ENCODE results near the gene SCOC. TPM values are rescaled to one million over a fixed set of nuclear protein-coding genes. Genes with fewer than 3 reads are reported as not detected.

SCOC gene
- total RNA-seq, 1 donor from 2014 or later = 39.3 TPM

DNA sequence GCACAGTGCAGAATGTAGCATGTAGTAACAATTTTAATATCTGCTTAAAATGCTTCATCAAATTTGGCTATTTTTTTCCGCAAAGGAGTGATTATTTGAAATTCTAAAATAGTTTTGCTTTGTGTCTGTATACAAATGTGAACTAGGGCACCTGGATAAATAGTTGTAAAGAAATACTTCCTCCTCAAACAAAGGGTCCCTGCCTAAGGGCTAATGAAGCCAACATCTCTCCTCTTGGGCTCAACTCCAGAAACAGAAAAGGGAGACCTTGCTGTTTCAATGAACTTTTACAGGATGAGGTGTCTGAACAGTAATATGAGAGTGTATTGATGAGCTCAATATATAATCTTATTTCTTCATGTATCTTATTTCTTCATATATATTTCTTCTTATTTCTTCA is 30.8 kb upstream of the SCOC start:
- Histone ChIP-seq H3K9me3 (no peaks in the 10 kb centered on the region), H3K4me1 (no peaks in the 10 kb centered on the region), H3K27ac (no peak overlapping the region), H3K36me3 (no peaks in the 10 kb centered on the region), H3K4me3 (no peak overlapping the region), H3K27me3 (no peaks in the 10 kb centered on the region)
- intact Hi-C loops (cut with DNase I) = no loop called here
- TF ChIP-seq POLR2AphosphoS5 (IDR thresholded peaks at IDR 0.05; ENCODE audit: insufficient read depth in 1 of 2, low read depth in 1 of 2) (no peak), POLR2A (IDR thresholded peaks at IDR 0.05) (no peak)
- TF ChIP-seq, protein P1, sequence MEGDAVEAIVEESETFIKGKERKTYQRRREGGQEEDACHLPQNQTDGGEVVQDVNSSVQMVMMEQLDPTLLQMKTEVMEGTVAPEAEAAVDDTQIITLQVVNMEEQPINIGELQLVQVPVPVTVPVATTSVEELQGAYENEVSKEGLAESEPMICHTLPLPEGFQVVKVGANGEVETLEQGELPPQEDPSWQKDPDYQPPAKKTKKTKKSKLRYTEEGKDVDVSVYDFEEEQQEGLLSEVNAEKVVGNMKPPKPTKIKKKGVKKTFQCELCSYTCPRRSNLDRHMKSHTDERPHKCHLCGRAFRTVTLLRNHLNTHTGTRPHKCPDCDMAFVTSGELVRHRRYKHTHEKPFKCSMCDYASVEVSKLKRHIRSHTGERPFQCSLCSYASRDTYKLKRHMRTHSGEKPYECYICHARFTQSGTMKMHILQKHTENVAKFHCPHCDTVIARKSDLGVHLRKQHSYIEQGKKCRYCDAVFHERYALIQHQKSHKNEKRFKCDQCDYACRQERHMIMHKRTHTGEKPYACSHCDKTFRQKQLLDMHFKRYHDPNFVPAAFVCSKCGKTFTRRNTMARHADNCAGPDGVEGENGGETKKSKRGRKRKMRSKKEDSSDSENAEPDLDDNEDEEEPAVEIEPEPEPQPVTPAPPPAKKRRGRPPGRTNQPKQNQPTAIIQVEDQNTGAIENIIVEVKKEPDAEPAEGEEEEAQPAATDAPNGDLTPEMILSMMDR (IDR thresholded peaks at IDR 0.05) = no peak
- no peak for DNase-seq (ENCODE audit: extremely low spot score in 2 of 2)

- intact Hi-C loops (cut with DNase I) = no loop called here
- Histone ChIP-seq H3K27ac (no peak overlapping the region), H3K27me3 (no peaks in the 10 kb centered on the region)
These were observed 30.1 kb upstream of the SCOC start for GRCh38 chr4:140343303-140343702.

GRCh38 chr4:140344101-140344500 is 29.3 kb upstream of the SCOC start:
- Histone ChIP-seq H3K27ac (no peak overlapping the region), H3K9me3 (no peaks in the 10 kb centered on the region), H3K27me3 (no peaks in the 10 kb centered on the region), H3K36me3 (no peaks in the 10 kb centered on the region), H3K4me1 (no peaks in the 10 kb centered on the region), H3K4me3 (no peak overlapping the region)
- no peak for TF ChIP-seq POLR2AphosphoS5 (IDR thresholded peaks at IDR 0.05; ENCODE audit: insufficient read depth in 1 of 2, low read depth in 1 of 2)
- TF ChIP-seq POLR2A (IDR thresholded peaks at IDR 0.05) = no peak
- TF ChIP-seq, protein P1 (IDR thresholded peaks at IDR 0.05) = no peak
- DNase-seq (ENCODE audit: extremely low spot score in 2 of 2) = no peak
- intact Hi-C loops (cut with DNase I) = no loop called here

More at GRCh38 chr4:140343303-140343702, 30.1 kb upstream of the SCOC start:
- Histone ChIP-seq H3K4me3 (no peak overlapping the region), H3K9me3 (no peaks in the 10 kb centered on the region), H3K4me1 (no peaks in the 10 kb centered on the region), H3K36me3 (no peaks in the 10 kb centered on the region)
- DNase-seq (ENCODE audit: extremely low spot score in 2 of 2) = no peak
- TF ChIP-seq POLR2A (IDR thresholded peaks at IDR 0.05) = no peak
- TF ChIP-seq POLR2AphosphoS5 (IDR thresholded peaks at IDR 0.05; ENCODE audit: insufficient read depth in 1 of 2, low read depth in 1 of 2) = no peak
- TF ChIP-seq, protein P1 (IDR thresholded peaks at IDR 0.05) = no peak

- intact Hi-C loops (cut with DNase I) = no loop called here
- Histone ChIP-seq H3K27ac (no peak overlapping the region), H3K9me3 (no peaks in the 10 kb centered on the region), H3K4me3 (no peak overlapping the region), H3K36me3 (no peaks in the 10 kb centered on the region), H3K27me3 (no peaks in the 10 kb centered on the region), H3K4me1 (no peaks in the 10 kb centered on the region)
- TF ChIP-seq, protein P1 (IDR thresholded peaks at IDR 0.05) = no peak
- TF ChIP-seq POLR2A (IDR thresholded peaks at IDR 0.05) = no peak
- no peak for TF ChIP-seq POLR2AphosphoS5 (IDR thresholded peaks at IDR 0.05; ENCODE audit: insufficient read depth in 1 of 2, low read depth in 1 of 2)
- no peak for DNase-seq (ENCODE audit: extremely low spot score in 2 of 2)
These were observed 28.8 kb upstream of the SCOC start for GRCh38 chr4:140344621-140345020.

- Histone ChIP-seq H3K4me3 (no peak overlapping the region), H3K27me3 (no peaks in the 10 kb centered on the region), H3K36me3 (no peaks in the 10 kb centered on the region), H3K27ac (no peak overlapping the region), H3K9me3 (no peaks in the 10 kb centered on the region), H3K4me1 (no peaks in the 10 kb centered on the region)
- intact Hi-C loops (cut with DNase I) = no loop called here
- TF ChIP-seq POLR2A (IDR thresholded peaks at IDR 0.05) (no peak), POLR2AphosphoS5 (IDR thresholded peaks at IDR 0.05; ENCODE audit: insufficient read depth in 1 of 2, low read depth in 1 of 2) (no peak)
- TF ChIP-seq, protein P1 (IDR thresholded peaks at IDR 0.05) = no peak
- DNase-seq (ENCODE audit: extremely low spot score in 2 of 2) = no peak
These were observed 27.3 kb upstream of the SCOC start for GRCh38 chr4:140346136-140346535.
